HPDE6-E6E7 (cell line): ENCODE measurements around the gene ADGRA1.
"Not testable (repeated sequence)": the region's sequence is repeated elsewhere in the genome, so short reads cannot be mapped to it uniquely, and the experiment has no call there.

Experiments
- DNase-seq: peaks from one replicate; pipeline ENCODE4 v3.0.0; 2011; ENCODE audit warnings: missing footprints; ENCODE audit errors: extremely low spot score

Gene ADGRA1

GRCh38 chr10:133162178-133162909, 74.6 kb downstream of the ADGRA1 start:
- DNase-seq = no peak

GRCh38 chr10:133162910-133163856, 75.5 kb downstream of the ADGRA1 start:
- no peak for DNase-seq

- no peak for DNase-seq
Observed at GRCh38 chr10:133163889-133164815, 76.4 kb downstream of the ADGRA1 start.

GRCh38 chr10:133164816-133165555, 77.3 kb downstream of the ADGRA1 start:
- DNase-seq = no peak

GRCh38 chr10:133165556-133166503, 78.1 kb downstream of the ADGRA1 start:
- no peak for DNase-seq

- DNase-seq = no peak
Observed at GRCh38 chr10:133166504-133166827, 78.7 kb downstream of the ADGRA1 start.

GRCh38 chr10:133166828-133167692, 79.3 kb downstream of the ADGRA1 start:
- DNase-seq = no peak

GRCh38 chr10:133167693-133168616, 80.2 kb downstream of the ADGRA1 start:
- no peak for DNase-seq

- DNase-seq = no peak
Observed at GRCh38 chr10:133168617-133169031, 80.9 kb downstream of the ADGRA1 start.

- no peak for DNase-seq
Observed at GRCh38 chr10:133169173-133169947, 81.6 kb downstream of the ADGRA1 start.

- no peak for DNase-seq
Observed at GRCh38 chr10:133170092-133170491, 82.4 kb downstream of the ADGRA1 start.

- DNase-seq = no peak
Observed at GRCh38 chr10:133173860-133174640, 86.3 kb downstream of the ADGRA1 start.

GRCh38 chr10:133174689-133175263, 87.1 kb downstream of the ADGRA1 start:
- no peak for DNase-seq

- not testable (repeated sequence) for DNase-seq
Observed at GRCh38 chr10:133175624-133176023, 87.9 kb downstream of the ADGRA1 start.

GRCh38 chr10:133176546-133176945, 88.8 kb downstream of the ADGRA1 start:
- DNase-seq = no peak
